Calu3 (cell line): ENCODE data around the gene FXYD3. TPM values are rescaled to one million over a fixed set of nuclear protein-coding genes. Genes with fewer than 3 reads are reported as not detected.

Source experiments
- BruUV-seq: library from RNA; stranded (reverse); fragments of 400-500 nt; replicated peaks from 2 replicates; lab custom pipeline; 2021; lab: Mats Ljungman, UMichigan
- CTCF ChIA-PET: fragments of 300-600 bp; sonication (Branson Sonifier 250); formaldehyde crosslinking; loops from one replicate; lab custom pipeline; 2022; ENCODE audit warnings: antibody characterized with exemption; lab: Charles Lee
- DNase-seq: peaks from one replicate; pipeline ENCODE4 v3.0.0; 2022
- H3K27ac Mint-ChIP-seq: one replicate; pipeline ENCODE4 v1.8.0; 2022; ENCODE audit warnings: mixed read lengths; ENCODE audit not compliant: unreplicated experiment
- H3K27me3 Mint-ChIP-seq: one replicate; pipeline ENCODE4 v1.8.0; 2022; ENCODE audit warnings: mixed read lengths; ENCODE audit not compliant: unreplicated experiment
- H3K36me3 Mint-ChIP-seq: one replicate; pipeline ENCODE4 v1.8.0; 2022; ENCODE audit warnings: mild to moderate bottlenecking, moderate library complexity, mixed read lengths; ENCODE audit not compliant: insufficient read depth, unreplicated experiment
- H3K4me1 Mint-ChIP-seq: one replicate; pipeline ENCODE4 v1.8.0; 2022; ENCODE audit warnings: mild to moderate bottlenecking, low read depth, mixed read lengths; ENCODE audit not compliant: unreplicated experiment
- H3K4me3 Mint-ChIP-seq: one replicate; pipeline ENCODE4 v1.8.0; 2022; ENCODE audit warnings: mild to moderate bottlenecking, low read depth, moderate library complexity, mixed read lengths; ENCODE audit not compliant: unreplicated experiment
- H3K9me3 Mint-ChIP-seq: one replicate; pipeline ENCODE4 v1.8.0; 2022; ENCODE audit warnings: low read depth, mixed read lengths; ENCODE audit not compliant: unreplicated experiment
- CTCF ChIP-seq: fragments of 200-600 bp; IDR thresholded peaks from one replicate; pipeline ENCODE4 v1.8.0; 2022; ENCODE audit warnings: antibody characterized with exemption; ENCODE audit not compliant: unreplicated experiment
- intact Hi-C: fragments of 100-400 bp; cut with micrococcal nuclease; formaldehyde crosslinking; loops from one replicate; pipeline ENCODE4 v1.10.0; 2022; ENCODE audit not compliant: unreplicated experiment
- total RNA-seq: library from RNA; stranded (reverse); gene quantifications from 2 replicates; pipeline ENCODE4 v1.2.3, GENCODE V29; 2022

The FXYD3 gene
- total RNA-seq, 1 experiment from 2014 or later, result 183 TPM

DNA sequence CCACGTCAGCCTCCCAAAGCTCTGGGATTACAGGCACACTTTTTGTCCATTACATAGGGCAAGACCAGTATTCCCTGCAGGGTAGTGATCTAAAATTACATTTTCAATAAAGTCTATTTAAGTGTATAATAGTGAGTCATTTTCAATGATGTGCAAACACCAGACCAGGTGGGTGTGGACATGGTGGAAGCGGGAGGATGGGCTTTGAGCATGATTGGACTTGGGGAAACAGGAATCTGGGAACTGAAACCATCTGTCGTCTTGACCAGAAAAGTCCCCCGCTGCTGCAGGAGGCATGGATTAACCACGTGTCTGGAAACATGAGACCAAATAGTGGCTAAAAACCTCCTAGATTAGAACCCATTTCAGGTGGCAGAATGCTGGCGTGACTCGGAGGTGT, 4.9 kb downstream of the FXYD3 start:
- no TSS peak for BruUV-seq

DNA sequence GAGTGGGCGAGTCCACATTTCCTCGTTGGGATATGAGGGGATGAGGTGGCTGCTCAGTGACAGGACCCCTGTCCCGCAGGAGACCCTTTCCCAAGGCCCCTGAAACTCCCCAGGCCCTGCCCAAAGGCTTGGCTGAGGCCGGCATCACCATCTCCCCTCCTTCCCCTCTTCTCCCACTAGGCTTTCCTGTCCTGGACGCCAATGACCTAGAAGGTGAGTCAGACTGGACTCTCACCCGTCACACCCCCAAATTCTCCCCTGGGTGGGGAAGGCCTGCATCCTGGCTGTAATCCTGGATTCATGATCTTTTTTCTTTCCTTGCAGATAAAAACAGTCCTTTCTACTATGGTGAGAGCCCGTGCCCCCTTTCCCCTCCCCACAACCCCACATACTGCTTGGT, 5.3 kb downstream of the FXYD3 start:
- peak; percentile 55 for DNase-seq
- Mint-ChIP-seq H3K9me3 (no peaks in the 10 kb centered on the region), H3K36me3 (peaks cover 54% of the 10 kb centered on the region), H3K4me1 (peaks cover 79% of the 10 kb centered on the region), H3K27ac (peak overlapping the region; percentile 31), H3K4me3 (no peak overlapping the region), H3K27me3 (no peaks in the 10 kb centered on the region)
- intact Hi-C loops, result no loop called here
- no peak for TF ChIP-seq CTCF
- no TSS peak for BruUV-seq
- CTCF ChIA-PET, result interaction anchor here (0.6 to 1.2 kb wide), 2 partner anchors 65 to 147 kb away, joined by 3 to 5 read pairs; no protein-coding TSS in a partner anchor

More for the DNA sequence above, 4.9 kb downstream of the FXYD3 start:
- CTCF ChIA-PET, result no interaction called here
- Mint-ChIP-seq H3K9me3 (no peaks in the 10 kb centered on the region), H3K36me3 (peaks cover 58% of the 10 kb centered on the region), H3K27me3 (no peaks in the 10 kb centered on the region), H3K27ac (peak overlapping the region; percentile 31), H3K4me1 (peaks cover 79% of the 10 kb centered on the region), H3K4me3 (no peak overlapping the region)
- intact Hi-C loops, result no loop called here
- no peak for TF ChIP-seq CTCF
- peak; percentile 68 for DNase-seq

GRCh38 chr19:35122687-35123551, 7.3 kb downstream of the FXYD3 start:
- CTCF ChIA-PET, result interaction anchor here (1.3 to 1.7 kb wide), 2 partner anchors 8 to 11 kb away, joined by 4 to 6 read pairs; no protein-coding TSS in a partner anchor
- Mint-ChIP-seq H3K27ac (no peak overlapping the region), H3K27me3 (no peaks in the 10 kb centered on the region), H3K9me3 (no peaks in the 10 kb centered on the region), H3K4me1 (peaks cover 63% of the 10 kb centered on the region), H3K4me3 (no peak overlapping the region), H3K36me3 (peaks cover 35% of the 10 kb centered on the region)
- no peak for DNase-seq
- TF ChIP-seq CTCF, result no peak
- BruUV-seq, result no TSS peak
- intact Hi-C loops, result no loop called here

DNA sequence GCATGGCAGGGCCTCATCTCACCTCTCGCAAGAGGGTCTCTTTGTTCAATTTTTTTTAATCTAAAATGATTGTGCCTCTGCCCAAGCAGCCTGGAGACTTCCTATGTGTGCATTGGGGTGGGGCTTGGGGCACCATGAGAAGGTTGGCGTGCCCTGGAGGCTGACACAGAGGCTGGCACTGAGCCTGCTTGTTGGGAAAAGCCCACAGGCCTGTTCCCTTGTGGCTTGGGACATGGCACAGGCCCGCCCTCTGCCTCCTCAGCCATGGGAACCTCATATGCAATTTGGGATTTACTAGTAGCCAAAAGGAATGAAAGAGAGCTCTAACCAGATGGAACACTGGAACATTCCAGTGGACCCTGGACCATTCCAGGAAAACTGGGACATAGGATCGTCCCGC, 8.0 kb downstream of the FXYD3 start:
- Mint-ChIP-seq H3K9me3 (no peaks in the 10 kb centered on the region), H3K27ac (peak overlapping the region; percentile 79), H3K36me3 (peaks cover 35% of the 10 kb centered on the region), H3K4me1 (peaks cover 59% of the 10 kb centered on the region), H3K27me3 (no peaks in the 10 kb centered on the region), H3K4me3 (peak overlapping the region; percentile 76)
- peak; percentile 56 for DNase-seq
- no peak for TF ChIP-seq CTCF
- intact Hi-C loops, result no loop called here
- CTCF ChIA-PET, result interaction anchor here (1.3 to 1.7 kb wide), 3 partner anchors 9 to 18 kb away, joined by 4 to 6 read pairs (median 5); no protein-coding TSS in a partner anchor
- BruUV-seq, result no TSS peak
